GM12878 (cell line): ENCODE data around the gene CLPTM1L. TPM values are rescaled to one million over a fixed set of nuclear protein-coding genes. Genes with fewer than 3 reads are reported as not detected.

Experiments used
- ATAC-seq: fragments of 200-7000 bp; cut with Tn5 transposase; 3 replicates; pipeline ENCODE4 v1.9.1; 2020; ENCODE audit warnings: mild to moderate bottlenecking, moderate library complexity
- BruUV-seq: library from RNA; stranded (reverse); fragments of 400-500 nt; replicated peaks from 2 replicates; lab custom pipeline; 2021; lab: Mats Ljungman, UMichigan
- CTCF ChIA-PET: fragments of 300-600 bp; sonication (Branson Sonifier 250); formaldehyde crosslinking; extraction: SDS; loops from one replicate; lab custom pipeline; 2021; ENCODE audit warnings: inconsistent platforms; lab: Yijun Ruan, JAX
- POLR2A ChIA-PET: fragments of 350-600 bp; formaldehyde crosslinking; extraction: SDS; loops from one replicate; lab custom pipeline; 2021; ENCODE audit warnings: inconsistent platforms; lab: Charles Lee
- RAD21 ChIA-PET: fragments of 300-600 bp; sonication (Branson Sonifier 250); formaldehyde crosslinking; loops from one replicate; lab custom pipeline; 2023; ENCODE audit warnings: antibody characterized with exemption; ENCODE audit not compliant: unreplicated experiment; lab: Charles Lee
- SMC1A ChIA-PET: fragments of 300-600 bp; sonication (Branson Sonifier 250); formaldehyde crosslinking; loops from one replicate; lab custom pipeline; 2023; ENCODE audit not compliant: unreplicated experiment, uncharacterized antibody; lab: Charles Lee
- DNase-seq: peaks from one replicate; pipeline ENCODE4 v3.0.0-alpha.2; 2011; ENCODE audit warnings: low read depth, low spot score
- FAIRE-seq: peaks from 3 replicates; lab custom pipeline; 2011; peaks lifted over from hg19 to GRCh38; lab: Jason Lieb, UNC
- H2AFZ ChIP-seq: 2 replicates; pipeline ENCODE4 v1.6.0; 2011; ENCODE audit warnings: low read depth, low read length, control low read depth; ENCODE audit not compliant: control insufficient read depth
- H3K27ac ChIP-seq: 2 replicates; pipeline ENCODE4 v1.5.1; 2011; ENCODE audit warnings: control low read depth; ENCODE audit not compliant: control insufficient read depth, insufficient read depth
- H3K27me3 ChIP-seq, 2 experiments: replicated peaks in 1 of 2; 2 replicates each; pipeline versions ENCODE4 v1.6.0 to v1.6.1; 2011; ENCODE audit warnings: low read length in 1 of 2; ENCODE audit not compliant: control insufficient read depth in 2 of 2, insufficient read depth in 2 of 2
- H3K36me3 ChIP-seq, 2 experiments: 2 replicates each; pipeline ENCODE4 v1.5.1; 2011; ENCODE audit warnings: low read length in 1 of 2; ENCODE audit not compliant: control insufficient read depth in 2 of 2, insufficient read depth in 2 of 2
- H3K4me1 ChIP-seq: 2 replicates; pipeline ENCODE4 v1.6.1; 2011; ENCODE audit warnings: mild to moderate bottlenecking, low read length, moderate library complexity, mixed read lengths; ENCODE audit not compliant: control insufficient read depth, insufficient read depth
- H3K4me2 ChIP-seq: 2 replicates; pipeline ENCODE4 v1.6.0; 2011; ENCODE audit warnings: control low read depth; ENCODE audit not compliant: control insufficient read depth, insufficient read depth
- H3K4me3 ChIP-seq: fragments of 200-600 bp; sonication (generic); 2 replicates; pipeline ENCODE4 v1.5.1; 2016
- H3K79me2 ChIP-seq: 2 replicates; pipeline ENCODE4 v1.6.0; 2011; ENCODE audit warnings: low read length; ENCODE audit not compliant: control insufficient read depth, insufficient read depth
- H3K9ac ChIP-seq: 2 replicates; pipeline ENCODE4 v1.8.0; 2011; ENCODE audit warnings: low read length, control low read depth, mixed read lengths; ENCODE audit not compliant: control insufficient read depth, insufficient read depth
- H3K9me3 ChIP-seq: replicated peaks from 3 replicates; pipeline ENCODE4 v1.5.1; 2011; ENCODE audit warnings: mild to moderate bottlenecking, low read length; ENCODE audit not compliant: control insufficient read depth, insufficient read depth
- H4K20me1 ChIP-seq: 2 replicates; pipeline ENCODE4 v1.6.0; 2011; ENCODE audit not compliant: control insufficient read depth, insufficient read depth
- BMI1 ChIP-seq: fragments of 450-650 bp; IDR thresholded peaks from 2 replicates; pipeline ENCODE4 v1.6.1; 2016; ENCODE audit warnings: mild to moderate bottlenecking, moderate library complexity, borderline replicate concordance
- CEBPB ChIP-seq, 2 experiments: fragments of 150-350 bp in 1 of 2; IDR thresholded peaks; 2 replicates each; pipeline ENCODE4 v1.6.1; 2012 to 2014; ENCODE audit warnings: low read depth in 2 of 2, low read length in 2 of 2, borderline replicate concordance in 1 of 2, inconsistent platforms in 1 of 2
- CREM ChIP-seq: IDR thresholded peaks from 2 replicates; pipeline ENCODE4 v1.6.1; 2014; ENCODE audit warnings: antibody characterized with exemption, low read depth
- MEF2B ChIP-seq: fragments of 450-650 bp; IDR thresholded peaks from 2 replicates; pipeline ENCODE4 v1.6.1; 2018; ENCODE audit warnings: mild to moderate bottlenecking, moderate library complexity; ENCODE audit not compliant: partially characterized antibody, poor library complexity, severe bottlenecking
- NRF1 ChIP-seq: conservative IDR thresholded peaks from 2 replicates; pipeline ENCODE4 v1.6.1; 2011; ENCODE audit warnings: mild to moderate bottlenecking, low read depth, low read length, improper control_type of control experiment
- POLR2AphosphoS2 ChIP-seq: IDR thresholded peaks from 2 replicates; pipeline ENCODE4 v1.6.1; 2011; ENCODE audit warnings: low read depth, mild to moderate bottlenecking, low read length, improper control_type of control experiment, moderate library complexity
- POU2F2 ChIP-seq: IDR thresholded peaks from 3 replicates; pipeline ENCODE4 v1.6.1; 2011; ENCODE audit warnings: low read depth, mild to moderate bottlenecking, low read length, borderline replicate concordance
- WRNIP1 ChIP-seq: IDR thresholded peaks from 2 replicates; pipeline ENCODE4 v1.6.1; 2011; ENCODE audit warnings: low read depth, low read length, improper control_type of control experiment, borderline replicate concordance
- YBX1 ChIP-seq: fragments of 450-650 bp; IDR thresholded peaks from 2 replicates; pipeline ENCODE4 v1.6.1; 2016; ENCODE audit warnings: antibody characterized with exemption
- ZNF24 ChIP-seq: fragments of 450-650 bp; IDR thresholded peaks from 2 replicates; pipeline ENCODE4 v1.6.1; 2017; ENCODE audit warnings: antibody characterized with exemption, mild to moderate bottlenecking
- ZNF384 ChIP-seq: IDR thresholded peaks from 2 replicates; pipeline ENCODE4 v1.6.1; 2012; ENCODE audit warnings: low read depth, mild to moderate bottlenecking, low read length, improper control_type of control experiment, borderline replicate concordance
- WGBS: methylation state at CpG from one replicate; pipeline ENCODE4 v1.1.6; 2016; ENCODE audit warnings: low lambda C conversion rate; ENCODE audit not compliant: insufficient replicate concordance, insufficient coverage; ENCODE audit errors: missing lambda C conversion rate; 5-methylcytosine and 5-hydroxymethylcytosine counted together
- in situ Hi-C: fragments of 300-500 bp; cut with MboI; formaldehyde crosslinking; loops from 9 replicates; pipeline ENCODE4 v1.14.3; 2018; ENCODE audit warnings: mixed read lengths
- intact Hi-C: fragments of 100-400 bp; cut with micrococcal nuclease; formaldehyde crosslinking; loops from one replicate; pipeline ENCODE4 v1.14.2; 2022; ENCODE audit not compliant: unreplicated experiment
- polyA plus RNA-seq, 11 experiments: library from polyadenylated mRNA; depleted of rRNA in 4 of 11; unstranded in 6 of 11; stranded (reverse) in 5 of 11; fragments of >200 nt; fragmentation: Nextera tagmentation in 4 of 11; fragmentation: Illumina TruSeq in 1 of 11; extraction: Ambion mirVana in 4 of 11; extraction: Trizol in 1 of 11; gene quantifications; 1 replicate in 1 of 11; 2 replicates in 10 of 11; pipeline versions ENCODE4 v1.2.1 to v1.2.3, GENCODE V29; 2011 to 2016; ENCODE audit warnings: inconsistent platforms in 2 of 11, missing spikeins in 2 of 11, low read depth in 1 of 11
- total RNA-seq, 4 experiments: library from RNA; depleted of rRNA in 3 of 4; stranded (reverse); fragments of >200 nt in 3 of 4; fragmentation: Illumina TruSeq in 1 of 4; extraction: Trizol in 1 of 4; gene quantifications; 2 replicates each; pipeline versions ENCODE4 v1.2.1 to v1.2.3, GENCODE V29; 2013 to 2021
- TF ChIP-seq, protein P1 (sequence below): IDR thresholded peaks from 2 replicates; pipeline ENCODE4 v1.6.1; 2012; ENCODE audit warnings: low read length, inconsistent platforms

The CLPTM1L gene
- total and polyA plus RNA-seq, 10 of the 15 experiments (the other 5 are each of a cell fraction or from before 2014, with no cell fraction given) = 2.9 to 278 (median 135) TPM

DNA sequence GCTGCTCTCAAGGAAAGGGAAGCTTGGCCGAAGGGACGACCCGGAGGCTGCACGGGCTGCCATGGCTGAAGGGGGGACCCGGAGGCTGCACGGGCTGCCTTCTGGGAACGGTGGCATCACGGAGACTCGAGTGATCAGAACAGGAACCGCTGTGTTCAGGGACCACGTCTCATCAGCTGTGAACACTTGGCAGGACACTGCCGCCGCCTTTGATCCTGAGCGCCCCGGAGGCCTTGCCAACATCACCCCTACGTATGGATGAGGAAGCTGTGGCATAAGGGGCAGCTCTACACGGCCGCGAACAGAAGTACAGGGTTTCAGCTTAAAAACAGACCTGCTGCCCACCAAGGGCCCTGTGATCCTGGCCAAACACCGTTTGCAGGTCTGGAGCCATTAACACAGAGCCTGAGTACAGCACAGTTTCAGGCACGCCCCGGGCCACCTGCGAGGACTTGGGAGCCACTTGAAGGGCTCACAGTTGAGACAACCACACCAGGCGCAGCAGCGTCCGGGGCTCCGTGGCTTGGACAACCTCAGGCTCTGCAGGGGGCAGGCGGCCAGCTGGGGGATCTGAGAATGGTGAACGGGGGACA, 26.1 kb downstream of the CLPTM1L start:
- Histone ChIP-seq H3K4me3 (no peak overlapping the region), H3K9me3 (no peaks in the 10 kb centered on the region), H3K4me1 (peaks cover 36% of the 10 kb centered on the region), H3K79me2 (no peaks in the 10 kb centered on the region), H3K9ac (no peak overlapping the region), H2AFZ (no peak overlapping the region), H3K27me3 (no peaks in the 10 kb centered on the region), H3K4me2 (no peak overlapping the region), H4K20me1 (no peaks in the 10 kb centered on the region), H3K27ac (no peak overlapping the region), H3K36me3 (peaks cover 11 to 44% of the 10 kb centered on the region in 2 experiments)
- ChIA-PET SMC1A (interaction anchor here (1.6 kb wide), 1 partner anchor 8 kb away, joined by 5 read pairs; no protein-coding TSS in a partner anchor), CTCF (no interaction called here), RAD21 (no interaction called here), POLR2A (no interaction called here)
- no TSS peak for BruUV-seq
- WGBS = 98% methylated on average over 29 of the region's 29 CpGs
- no peak for ATAC-seq
- intact Hi-C loops (loop anchor here (10.0 kb wide), 1 partner anchor 476 kb away; the partner anchor contains the start of gene MRPL36), in situ Hi-C loops (no loop called here)
- TF ChIP-seq ZNF24 (no peak), MEF2B (no peak), WRNIP1 (no peak), POU2F2 (no peak), CREM (no peak), POLR2AphosphoS2 (no peak), BMI1 (no peak), YBX1 (no peak), CEBPB (IDR thresholded peaks at IDR 0.05; ENCODE audit: borderline replicate concordance in 1 of 2, low read depth in 2 of 2, low read length in 2 of 2) (no peak), NRF1 (no peak), ZNF384 (no peak)
- TF ChIP-seq, protein P1, sequence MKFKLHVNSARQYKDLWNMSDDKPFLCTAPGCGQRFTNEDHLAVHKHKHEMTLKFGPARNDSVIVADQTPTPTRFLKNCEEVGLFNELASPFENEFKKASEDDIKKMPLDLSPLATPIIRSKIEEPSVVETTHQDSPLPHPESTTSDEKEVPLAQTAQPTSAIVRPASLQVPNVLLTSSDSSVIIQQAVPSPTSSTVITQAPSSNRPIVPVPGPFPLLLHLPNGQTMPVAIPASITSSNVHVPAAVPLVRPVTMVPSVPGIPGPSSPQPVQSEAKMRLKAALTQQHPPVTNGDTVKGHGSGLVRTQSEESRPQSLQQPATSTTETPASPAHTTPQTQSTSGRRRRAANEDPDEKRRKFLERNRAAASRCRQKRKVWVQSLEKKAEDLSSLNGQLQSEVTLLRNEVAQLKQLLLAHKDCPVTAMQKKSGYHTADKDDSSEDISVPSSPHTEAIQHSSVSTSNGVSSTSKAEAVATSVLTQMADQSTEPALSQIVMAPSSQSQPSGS = no peak
- FAIRE-seq = no peak
- no peak for DNase-seq
